ENCODE data around the gene ESPNL. TPM values are rescaled to one million over a fixed set of nuclear protein-coding genes. Genes with fewer than 3 reads are reported as not detected.

ESPNL gene
- total and polyA plus RNA-seq, 9 of the 15 experiments (the other 6 are each of a cell fraction or from before 2014, with no cell fraction given) = 0.03 to 0.09 (median 0.05) TPM; not detected in 3

DNA sequence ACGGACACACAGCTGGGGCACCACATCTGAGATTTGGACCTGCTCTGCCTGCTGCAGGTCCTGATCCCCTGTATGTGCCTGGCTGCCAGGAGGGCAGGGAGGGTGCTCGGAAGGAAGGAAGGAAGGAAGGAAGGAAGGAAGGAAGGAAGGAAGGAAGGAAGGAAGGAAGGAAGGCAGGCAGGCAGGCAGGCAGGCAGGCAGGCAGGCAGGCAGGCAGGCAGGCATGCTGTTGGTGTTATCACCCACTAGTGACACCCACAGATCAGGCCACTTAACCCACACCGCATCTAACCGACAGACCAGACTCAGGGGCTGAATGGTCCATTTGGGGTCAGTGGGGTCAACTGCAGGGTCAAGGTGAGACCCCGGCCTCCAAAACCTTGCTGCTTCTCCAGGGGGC lies 44.1 kb downstream of the ESPNL start:
- intact Hi-C loops (cut with micrococcal nuclease) = no loop called here
- H3K4me1 ChIP-seq (replicated peaks in 1 of 2; ENCODE audit: control insufficient read depth in 2 of 2, insufficient read depth in 2 of 2, low read length in 2 of 2) = peaks cover 3 to 52% of the 10 kb centered on the region in 2 experiments; a peak in 4 of 5 replicates
- H3K9ac ChIP-seq (ENCODE audit: insufficient read depth in 1 of 2, low read depth in 2 of 2, low read length in 2 of 2) = no peak overlapping the region
- no peak for ATAC-seq
- H3K27ac ChIP-seq (ENCODE audit: extremely low read depth, low read depth, low read length) = no peak overlapping the region
- H4K20me1 ChIP-seq (replicated peaks; ENCODE audit: control insufficient read depth, insufficient read depth, low read length) = peaks cover 2% of the 10 kb centered on the region; the same call in 1 of the 2 replicates
- H3K9me3 ChIP-seq (replicated peaks; ENCODE audit: control insufficient read depth, insufficient read depth, low read depth, low read length) = no peaks in the 10 kb centered on the region
- no peak for FAIRE-seq
- no peaks in the 10 kb centered on the region for H3K79me2 ChIP-seq (ENCODE audit: control insufficient read depth, insufficient read depth, low read length)
- TF ChIP-seq U2AF1 (optimal IDR thresholded peaks at IDR 0.05; ENCODE audit: low read depth, low read length) (no peak), ZFP36 (IDR thresholded peaks at IDR 0.05; ENCODE audit: low read depth, low read length, partially characterized antibody) (peak; percentile 26)
- ChIA-PET POLR2A (no interaction called here), CTCF (ENCODE audit: low intra/inter-chr PET ratio) (no interaction called here)
- H3K4me3 ChIP-seq = no peak overlapping the region
- DNase-seq (ENCODE audit: extremely low read depth in 1 of 4, low spot score in 3 of 4) = no peak
- H3K9me1 ChIP-seq (ENCODE audit: control insufficient read depth, insufficient read depth, low read length) = no peaks in the 10 kb centered on the region
- WGBS (ENCODE audit: insufficient coverage, low coverage, missing lambda C conversion rate) = 29% methylated on average over 2 of the region's 5 CpGs
- H3K27me3 ChIP-seq (ENCODE audit: control insufficient read depth in 2 of 2, insufficient read depth in 2 of 2, low read length in 2 of 2) = peaks cover 0 to 5% of the 10 kb centered on the region in 2 experiments; a peak in 2 of 5 replicates
- no peak overlapping the region for H2AFZ ChIP-seq (ENCODE audit: low read depth, low read length)
- no TSS peak for BruUV-seq (replicated peaks)
- H3K4me2 ChIP-seq (ENCODE audit: insufficient read depth, low read length) = no peak overlapping the region
- H3K36me3 ChIP-seq (ENCODE audit: control insufficient read depth, insufficient read depth, low read length) = no peaks in the 10 kb centered on the region
- in situ Hi-C loops (cut with MboI) = no loop called here

- no peak for ATAC-seq
- Histone ChIP-seq H3K9ac (ENCODE audit: insufficient read depth in 1 of 2, low read depth in 2 of 2, low read length in 2 of 2) (no peak overlapping the region), H2AFZ (ENCODE audit: low read depth, low read length) (no peak overlapping the region), H3K36me3 (ENCODE audit: control insufficient read depth, insufficient read depth, low read length) (no peaks in the 10 kb centered on the region), H3K27ac (ENCODE audit: extremely low read depth, low read depth, low read length) (no peak overlapping the region), H3K4me3 (no peak overlapping the region), H3K27me3 (ENCODE audit: control insufficient read depth in 2 of 2, insufficient read depth in 2 of 2, low read length in 2 of 2) (peaks cover 0 to 5% of the 10 kb centered on the region in 2 experiments; a peak in 2 of 5 replicates), H3K79me2 (ENCODE audit: control insufficient read depth, insufficient read depth, low read length) (no peaks in the 10 kb centered on the region), H3K9me3 (replicated peaks; ENCODE audit: control insufficient read depth, insufficient read depth, low read depth, low read length) (no peaks in the 10 kb centered on the region), H4K20me1 (replicated peaks; ENCODE audit: control insufficient read depth, insufficient read depth, low read length) (no peaks in the 10 kb centered on the region), H3K9me1 (ENCODE audit: control insufficient read depth, insufficient read depth, low read length) (no peaks in the 10 kb centered on the region), H3K4me2 (ENCODE audit: insufficient read depth, low read length) (no peak overlapping the region), H3K4me1 (replicated peaks in 1 of 2; ENCODE audit: control insufficient read depth in 2 of 2, insufficient read depth in 2 of 2, low read length in 2 of 2) (peaks cover 0 to 48% of the 10 kb centered on the region in 2 experiments; a peak in 4 of 5 replicates)
- intact Hi-C loops (cut with micrococcal nuclease) (no loop called here), in situ Hi-C loops (cut with MboI) (no loop called here)
- FAIRE-seq = no peak
- ChIA-PET POLR2A (no interaction called here), CTCF (ENCODE audit: low intra/inter-chr PET ratio) (no interaction called here)
- BruUV-seq (replicated peaks) = no TSS peak
- WGBS (ENCODE audit: insufficient coverage, low coverage, missing lambda C conversion rate) = 50% methylated on average over 9 of the region's 12 CpGs
- no peak for DNase-seq (ENCODE audit: extremely low read depth in 1 of 4, low spot score in 3 of 4)
- TF ChIP-seq ATF2 (CRISPR knock-in tag; IDR thresholded peaks at IDR 0.05) (no peak), ZMIZ1 (IDR thresholded peaks at IDR 0.05; ENCODE audit: low read depth in 2 of 2, low read length in 2 of 2) (no peak), GABPA (tag; conservative IDR thresholded peaks at IDR 0.05; ENCODE audit: low read depth) (no peak), NRF1 (conservative IDR thresholded peaks at IDR 0.05 in 1 of 2, IDR thresholded peaks at IDR 0.05 in 1 of 2) (no peak), NR2C1 (IDR thresholded peaks at IDR 0.05) (no peak), NR2C1 (tag; IDR thresholded peaks at IDR 0.05) (no peak), ELK3 (CRISPR knock-in tag; IDR thresholded peaks at IDR 0.05) (no peak), NR3C1 (CRISPR knock-in tag; IDR thresholded peaks at IDR 0.05) (no peak)
Observed at GRCh38 chr2:238145046-238145445, 44.9 kb downstream of the ESPNL start.
